ENCODE measurements around the gene KCNA4. TPM values are rescaled to one million over a fixed set of nuclear protein-coding genes. Genes with fewer than 3 reads are reported as not detected.
"Not testable (repeated sequence)": the region's sequence is repeated elsewhere in the genome, so short reads cannot be mapped to it uniquely, and the experiment has no call there.

The KCNA4 gene
- total RNA-seq, 1 experiment from 2014 or later, result not detected

- not testable (repeated sequence) for H3K27me3 ChIP-seq (ENCODE audit: low read length); H3K4me1 ChIP-seq (ENCODE audit: low read length); H3K9me2 ChIP-seq (replicated peaks; ENCODE audit: insufficient read depth, low read length); H3K79me2 ChIP-seq (ENCODE audit: low read length); H3K4me2 ChIP-seq (ENCODE audit: low read depth, low read length, poor library complexity, severe bottlenecking); DNase-seq; H2AFZ ChIP-seq (ENCODE audit: low read length); H3K27ac ChIP-seq (ENCODE audit: low read length); H3K9ac ChIP-seq (ENCODE audit: low read length); H4K20me1 ChIP-seq (ENCODE audit: insufficient read depth, low read depth, low read length); H3K36me3 ChIP-seq (ENCODE audit: insufficient read depth, low read length); H3K9me3 ChIP-seq (ENCODE audit: low read length); H3K4me3 ChIP-seq (ENCODE audit: low read length)
Observed at GRCh38 chr11:30034746-30035145, 17.9 kb upstream of the KCNA4 start.

GRCh38 chr11:30034166-30034565 lies 17.3 kb upstream of the KCNA4 start:
- not testable (repeated sequence) for H3K9me3 ChIP-seq (ENCODE audit: low read length); H3K36me3 ChIP-seq (ENCODE audit: insufficient read depth, low read length); H4K20me1 ChIP-seq (ENCODE audit: insufficient read depth, low read depth, low read length); H2AFZ ChIP-seq (ENCODE audit: low read length); H3K27ac ChIP-seq (ENCODE audit: low read length); H3K4me3 ChIP-seq (ENCODE audit: low read length); DNase-seq; H3K9ac ChIP-seq (ENCODE audit: low read length); H3K9me2 ChIP-seq (replicated peaks; ENCODE audit: insufficient read depth, low read length); H3K4me1 ChIP-seq (ENCODE audit: low read length); H3K4me2 ChIP-seq (ENCODE audit: low read depth, low read length, poor library complexity, severe bottlenecking); H3K79me2 ChIP-seq (ENCODE audit: low read length); H3K27me3 ChIP-seq (ENCODE audit: low read length)

GRCh38 chr11:30025396-30026139 lies 8.7 kb upstream of the KCNA4 start:
- Histone ChIP-seq H3K27me3 (ENCODE audit: low read length) (no peaks in the 10 kb centered on the region), H3K9me2 (replicated peaks; ENCODE audit: insufficient read depth, low read length) (0 out of 2 replicates have a peak, but pooled peaks cover 3% of the 10 kb centered on the region), H3K9ac (ENCODE audit: low read length) (no peak overlapping the region), H3K79me2 (ENCODE audit: low read length) (no peaks in the 10 kb centered on the region), H3K36me3 (ENCODE audit: insufficient read depth, low read length) (no peaks in the 10 kb centered on the region), H3K4me1 (ENCODE audit: low read length) (no peaks in the 10 kb centered on the region), H3K9me3 (ENCODE audit: low read length) (no peaks in the 10 kb centered on the region; the same call in 1 of the 2 replicates), H3K4me3 (ENCODE audit: low read length) (no peak overlapping the region), H3K4me2 (ENCODE audit: low read depth, low read length, poor library complexity, severe bottlenecking) (no peak overlapping the region), H2AFZ (ENCODE audit: low read length) (no peak overlapping the region), H4K20me1 (ENCODE audit: insufficient read depth, low read depth, low read length) (no peaks in the 10 kb centered on the region), H3K27ac (ENCODE audit: low read length) (no peak overlapping the region)
- no peak for DNase-seq

GRCh38 chr11:30023074-30023473 lies 6.2 kb upstream of the KCNA4 start:
- Histone ChIP-seq H3K36me3 (ENCODE audit: insufficient read depth, low read length) (no peaks in the 10 kb centered on the region), H3K4me3 (ENCODE audit: low read length) (no peak overlapping the region), H3K9me2 (replicated peaks; ENCODE audit: insufficient read depth, low read length) (0 out of 2 replicates have a peak, but pooled peaks cover 3% of the 10 kb centered on the region), H3K9me3 (ENCODE audit: low read length) (no peaks in the 10 kb centered on the region; the same call in 1 of the 2 replicates), H2AFZ (ENCODE audit: low read length) (no peak overlapping the region), H3K9ac (ENCODE audit: low read length) (no peak overlapping the region), H3K79me2 (ENCODE audit: low read length) (no peaks in the 10 kb centered on the region), H3K27me3 (ENCODE audit: low read length) (no peaks in the 10 kb centered on the region), H3K4me2 (ENCODE audit: low read depth, low read length, poor library complexity, severe bottlenecking) (no peak overlapping the region), H4K20me1 (ENCODE audit: insufficient read depth, low read depth, low read length) (no peaks in the 10 kb centered on the region), H3K4me1 (ENCODE audit: low read length) (no peaks in the 10 kb centered on the region), H3K27ac (ENCODE audit: low read length) (no peak overlapping the region)
- DNase-seq, result no peak

- no peak overlapping the region for H2AFZ ChIP-seq (ENCODE audit: low read length)
- DNase-seq, result no peak
- H3K27me3 ChIP-seq (ENCODE audit: low read length), result no peaks in the 10 kb centered on the region
- H3K79me2 ChIP-seq (ENCODE audit: low read length), result no peaks in the 10 kb centered on the region
- H3K36me3 ChIP-seq (ENCODE audit: insufficient read depth, low read length), result no peaks in the 10 kb centered on the region
- H3K4me1 ChIP-seq (ENCODE audit: low read length), result no peaks in the 10 kb centered on the region
- H3K9me2 ChIP-seq (replicated peaks; ENCODE audit: insufficient read depth, low read length), result 0 out of 2 replicates have a peak, but pooled peaks cover 3% of the 10 kb centered on the region
- H3K4me2 ChIP-seq (ENCODE audit: low read depth, low read length, poor library complexity, severe bottlenecking), result no peak overlapping the region
- no peaks in the 10 kb centered on the region; the same call in 1 of the 2 replicates for H3K9me3 ChIP-seq (ENCODE audit: low read length)
- H3K4me3 ChIP-seq (ENCODE audit: low read length), result no peak overlapping the region
- H4K20me1 ChIP-seq (ENCODE audit: insufficient read depth, low read depth, low read length), result no peaks in the 10 kb centered on the region
- H3K27ac ChIP-seq (ENCODE audit: low read length), result no peak overlapping the region
- H3K9ac ChIP-seq (ENCODE audit: low read length), result no peak overlapping the region
Observed at GRCh38 chr11:30019481-30019880, 2.7 kb upstream of the KCNA4 start.

- no peaks in the 10 kb centered on the region; the same call in 1 of the 2 replicates for H3K9me3 ChIP-seq (ENCODE audit: low read length)
- H3K9me2 ChIP-seq (replicated peaks; ENCODE audit: insufficient read depth, low read length), result 0 out of 2 replicates have a peak, but pooled peaks cover 3% of the 10 kb centered on the region
- no peak for DNase-seq
- H3K4me1 ChIP-seq (ENCODE audit: low read length), result no peaks in the 10 kb centered on the region
- H3K27ac ChIP-seq (ENCODE audit: low read length), result no peak overlapping the region
- H2AFZ ChIP-seq (ENCODE audit: low read length), result no peak overlapping the region
- no peak overlapping the region for H3K4me3 ChIP-seq (ENCODE audit: low read length)
- H3K36me3 ChIP-seq (ENCODE audit: insufficient read depth, low read length), result no peaks in the 10 kb centered on the region
- no peaks in the 10 kb centered on the region for H4K20me1 ChIP-seq (ENCODE audit: insufficient read depth, low read depth, low read length)
- no peak overlapping the region for H3K9ac ChIP-seq (ENCODE audit: low read length)
- no peak overlapping the region for H3K4me2 ChIP-seq (ENCODE audit: low read depth, low read length, poor library complexity, severe bottlenecking)
- H3K27me3 ChIP-seq (ENCODE audit: low read length), result no peaks in the 10 kb centered on the region
- no peaks in the 10 kb centered on the region for H3K79me2 ChIP-seq (ENCODE audit: low read length)
Observed at GRCh38 chr11:30018495-30018894, 1.7 kb upstream of the KCNA4 start.

GRCh38 chr11:30017445-30017895 lies 640 bp upstream of the KCNA4 start:
- Histone ChIP-seq H3K9me3 (ENCODE audit: low read length) (no peaks in the 10 kb centered on the region; the same call in 1 of the 2 replicates), H3K27ac (ENCODE audit: low read length) (no peak overlapping the region), H3K9me2 (replicated peaks; ENCODE audit: insufficient read depth, low read length) (0 out of 2 replicates have a peak, but pooled peaks cover 3% of the 10 kb centered on the region), H3K79me2 (ENCODE audit: low read length) (no peaks in the 10 kb centered on the region), H2AFZ (ENCODE audit: low read length) (no peak overlapping the region), H3K4me1 (ENCODE audit: low read length) (no peaks in the 10 kb centered on the region), H3K36me3 (ENCODE audit: insufficient read depth, low read length) (no peaks in the 10 kb centered on the region), H3K4me3 (ENCODE audit: low read length) (no peak overlapping the region), H4K20me1 (ENCODE audit: insufficient read depth, low read depth, low read length) (no peaks in the 10 kb centered on the region), H3K27me3 (ENCODE audit: low read length) (no peaks in the 10 kb centered on the region), H3K9ac (ENCODE audit: low read length) (no peak overlapping the region), H3K4me2 (ENCODE audit: low read depth, low read length, poor library complexity, severe bottlenecking) (no peak overlapping the region)
- no peak for DNase-seq

GRCh38 chr11:30015725-30016412 lies 961 bp downstream of the KCNA4 start:
- H3K79me2 ChIP-seq (ENCODE audit: low read length), result no peaks in the 10 kb centered on the region
- H4K20me1 ChIP-seq (ENCODE audit: insufficient read depth, low read depth, low read length), result no peaks in the 10 kb centered on the region
- no peak overlapping the region for H3K4me2 ChIP-seq (ENCODE audit: low read depth, low read length, poor library complexity, severe bottlenecking)
- H3K9ac ChIP-seq (ENCODE audit: low read length), result no peak overlapping the region
- H3K4me3 ChIP-seq (ENCODE audit: low read length), result no peak overlapping the region
- H3K4me1 ChIP-seq (ENCODE audit: low read length), result no peaks in the 10 kb centered on the region
- H3K9me3 ChIP-seq (ENCODE audit: low read length), result no peaks in the 10 kb centered on the region; the same call in 1 of the 2 replicates
- H3K9me2 ChIP-seq (replicated peaks; ENCODE audit: insufficient read depth, low read length), result no peaks in the 10 kb centered on the region
- no peaks in the 10 kb centered on the region for H3K27me3 ChIP-seq (ENCODE audit: low read length)
- H2AFZ ChIP-seq (ENCODE audit: low read length), result no peak overlapping the region
- no peak for DNase-seq
- no peak overlapping the region for H3K27ac ChIP-seq (ENCODE audit: low read length)
- no peaks in the 10 kb centered on the region for H3K36me3 ChIP-seq (ENCODE audit: insufficient read depth, low read length)
